Fibroblast of villous mesenchyme (primary cell): ENCODE results near the gene HTT-AS. TPM values are rescaled to one million over a fixed set of nuclear protein-coding genes. Genes with fewer than 3 reads are reported as not detected.
A peak's percentile ranks its signal among the peaks of the same experiment; 100 is the strongest.
"Not testable (repeated sequence)": the region's sequence is repeated elsewhere in the genome, so short reads cannot be mapped to it uniquely, and the experiment has no call there.

Experiments
- DNase-seq: peaks from one replicate; pipeline ENCODE4 v3.0.0-alpha.2; 2010; ENCODE audit warnings: low read depth
- H3K4me3 ChIP-seq: 2 replicates; pipeline ENCODE4 v1.5.1; 2011; ENCODE audit warnings: low read depth, mild to moderate bottlenecking, low read length
- total RNA-seq: library from RNA; depleted of rRNA; stranded (reverse); fragments of >200 nt; gene quantifications from 2 replicates; pipeline ENCODE4 v1.2.3, GENCODE V29; 2012
- TF ChIP-seq, protein P1 (sequence below): IDR thresholded peaks from 2 replicates; pipeline ENCODE4 v1.5.1; 2012; ENCODE audit warnings: low read depth, mild to moderate bottlenecking, low read length; ENCODE audit not compliant: insufficient read depth

The HTT-AS gene
- total RNA-seq, 1 donor = not detected

- H3K4me3 ChIP-seq = no peak overlapping the region
- TF ChIP-seq, protein P1, sequence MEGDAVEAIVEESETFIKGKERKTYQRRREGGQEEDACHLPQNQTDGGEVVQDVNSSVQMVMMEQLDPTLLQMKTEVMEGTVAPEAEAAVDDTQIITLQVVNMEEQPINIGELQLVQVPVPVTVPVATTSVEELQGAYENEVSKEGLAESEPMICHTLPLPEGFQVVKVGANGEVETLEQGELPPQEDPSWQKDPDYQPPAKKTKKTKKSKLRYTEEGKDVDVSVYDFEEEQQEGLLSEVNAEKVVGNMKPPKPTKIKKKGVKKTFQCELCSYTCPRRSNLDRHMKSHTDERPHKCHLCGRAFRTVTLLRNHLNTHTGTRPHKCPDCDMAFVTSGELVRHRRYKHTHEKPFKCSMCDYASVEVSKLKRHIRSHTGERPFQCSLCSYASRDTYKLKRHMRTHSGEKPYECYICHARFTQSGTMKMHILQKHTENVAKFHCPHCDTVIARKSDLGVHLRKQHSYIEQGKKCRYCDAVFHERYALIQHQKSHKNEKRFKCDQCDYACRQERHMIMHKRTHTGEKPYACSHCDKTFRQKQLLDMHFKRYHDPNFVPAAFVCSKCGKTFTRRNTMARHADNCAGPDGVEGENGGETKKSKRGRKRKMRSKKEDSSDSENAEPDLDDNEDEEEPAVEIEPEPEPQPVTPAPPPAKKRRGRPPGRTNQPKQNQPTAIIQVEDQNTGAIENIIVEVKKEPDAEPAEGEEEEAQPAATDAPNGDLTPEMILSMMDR = peak; percentile 2
- peak; percentile 94 for DNase-seq
These were observed 33.9 kb upstream of the HTT-AS start for GRCh38 chr4:3108211-3108610.

DNA sequence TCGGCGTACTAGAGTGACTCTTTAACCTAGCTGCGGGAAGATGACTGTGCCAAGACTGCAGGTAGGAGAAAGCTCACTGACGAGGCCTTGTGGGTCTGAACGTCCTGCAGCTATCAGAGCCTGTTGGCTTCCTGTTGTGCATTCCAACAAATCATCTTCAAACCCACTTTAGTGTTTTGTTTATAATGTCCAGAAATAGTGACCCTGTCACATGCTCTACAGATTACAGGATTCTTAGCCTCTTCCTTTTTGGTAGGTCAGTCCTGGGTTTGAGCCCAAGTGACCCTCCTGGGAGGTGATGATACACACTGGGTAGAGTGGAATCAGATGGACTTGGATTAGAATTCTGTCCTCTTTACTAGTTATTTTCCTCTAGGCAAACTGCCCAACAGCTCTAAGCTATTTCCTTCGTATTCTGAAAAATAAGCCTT lies 33.4 kb upstream of the HTT-AS start:
- TF ChIP-seq, protein P1 = no peak
- H3K4me3 ChIP-seq = no peak overlapping the region
- peak; percentile 82 for DNase-seq

- no peak for DNase-seq
- H3K4me3 ChIP-seq = no peak overlapping the region
- TF ChIP-seq, protein P1 = no peak
These were observed 32.9 kb upstream of the HTT-AS start for GRCh38 chr4:3107271-3107670.

GRCh38 chr4:3106339-3107186 lies 32.2 kb upstream of the HTT-AS start:
- peak; percentile 92 for DNase-seq
- H3K4me3 ChIP-seq = no peak overlapping the region
- TF ChIP-seq, protein P1 = peak; percentile 99

- TF ChIP-seq, protein P1 = no peak
- no peak for DNase-seq
- no peak overlapping the region for H3K4me3 ChIP-seq
These were observed 24.0 kb upstream of the HTT-AS start for GRCh38 chr4:3098346-3098745.

DNA sequence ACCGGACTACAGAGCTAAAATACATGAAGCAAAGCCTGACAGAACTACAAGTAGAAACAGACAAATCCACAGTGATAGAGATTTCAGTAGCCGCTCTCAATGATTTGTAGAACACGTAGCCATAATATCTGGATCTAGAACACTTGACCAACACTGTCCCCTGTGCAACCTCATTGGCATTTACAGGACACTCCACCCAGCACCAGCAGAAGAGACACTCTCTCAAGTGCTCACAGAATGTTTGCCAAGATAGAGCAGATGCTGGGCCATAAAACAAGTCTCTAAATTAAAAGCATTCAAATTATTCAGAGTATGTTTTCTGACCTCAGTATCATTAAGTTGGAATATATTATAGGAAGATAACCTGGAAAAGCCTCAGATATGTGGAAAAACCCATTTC lies 21.9 kb upstream of the HTT-AS start:
- no peak overlapping the region for H3K4me3 ChIP-seq
- TF ChIP-seq, protein P1 = no peak
- DNase-seq = no peak

- not testable (repeated sequence) for DNase-seq, H3K4me3 ChIP-seq
These were observed 20.4 kb upstream of the HTT-AS start for GRCh38 chr4:3094701-3095100.
